Measurements from ENCODE around the gene ZFHX2. TPM values are rescaled to one million over a fixed set of nuclear protein-coding genes. Genes with fewer than 3 reads are reported as not detected.

The ZFHX2 gene
- total RNA-seq, 2 experiments from 2014 or later: 1.2 to 1.4 TPM

GRCh38 chr14:23522643-23523198 is 28.8 kb downstream of the ZFHX2 start:
- H3K9me3 Mint-ChIP-seq: no peaks in the 10 kb centered on the region
- no peak for DNase-seq
- H3K4me3 Mint-ChIP-seq: no peak overlapping the region
- H3K27ac Mint-ChIP-seq: no peak overlapping the region
- CTCF ChIA-PET: no interaction called here
- intact Hi-C loops (cut with micrococcal nuclease): no loop called here
- no peaks in the 10 kb centered on the region for H3K27me3 Mint-ChIP-seq
- POLR2A ChIA-PET: no interaction called here
- no peaks in the 10 kb centered on the region for H3K4me1 Mint-ChIP-seq (ENCODE audit: low read depth)
- no peaks in the 10 kb centered on the region for H3K36me3 Mint-ChIP-seq

GRCh38 chr14:23521785-23522640 is 29.6 kb downstream of the ZFHX2 start:
- Mint-ChIP-seq H3K36me3 (no peaks in the 10 kb centered on the region), H3K4me1 (ENCODE audit: low read depth) (no peaks in the 10 kb centered on the region), H3K27me3 (no peaks in the 10 kb centered on the region), H3K9me3 (no peaks in the 10 kb centered on the region), H3K27ac (no peak overlapping the region), H3K4me3 (no peak overlapping the region)
- intact Hi-C loops (cut with micrococcal nuclease): no loop called here
- POLR2A ChIA-PET: no interaction called here
- no peak for DNase-seq
- CTCF ChIA-PET: interaction anchor here (0.9 kb wide), 1 partner anchor 17 kb away, joined by 3 read pairs; no protein-coding TSS in a partner anchor

GRCh38 chr14:23520899-23521533 is 30.5 kb downstream of the ZFHX2 start:
- ChIA-PET POLR2A (no interaction called here), CTCF (interaction anchor here (0.9 kb wide), 1 partner anchor 18 kb away, joined by 3 read pairs; no protein-coding TSS in a partner anchor)
- Mint-ChIP-seq H3K36me3 (no peaks in the 10 kb centered on the region), H3K4me3 (no peak overlapping the region), H3K9me3 (no peaks in the 10 kb centered on the region), H3K27ac (no peak overlapping the region), H3K27me3 (no peaks in the 10 kb centered on the region), H3K4me1 (ENCODE audit: low read depth) (no peaks in the 10 kb centered on the region)
- intact Hi-C loops (cut with micrococcal nuclease): no loop called here
- no peak for DNase-seq

GRCh38 chr14:23518709-23519108 is 32.9 kb downstream of the ZFHX2 start:
- Mint-ChIP-seq H3K27me3 (no peaks in the 10 kb centered on the region), H3K4me1 (ENCODE audit: low read depth) (no peaks in the 10 kb centered on the region), H3K27ac (no peak overlapping the region), H3K9me3 (no peaks in the 10 kb centered on the region), H3K36me3 (no peaks in the 10 kb centered on the region), H3K4me3 (no peak overlapping the region)
- ChIA-PET CTCF (no interaction called here), POLR2A (no interaction called here)
- DNase-seq: no peak
- intact Hi-C loops (cut with micrococcal nuclease): no loop called here

- POLR2A ChIA-PET: no interaction called here
- Mint-ChIP-seq H3K27me3 (no peaks in the 10 kb centered on the region), H3K4me3 (no peak overlapping the region), H3K4me1 (ENCODE audit: low read depth) (no peaks in the 10 kb centered on the region), H3K36me3 (no peaks in the 10 kb centered on the region), H3K9me3 (no peaks in the 10 kb centered on the region), H3K27ac (no peak overlapping the region)
- intact Hi-C loops (cut with micrococcal nuclease): no loop called here
- no peak for DNase-seq
- CTCF ChIA-PET: no interaction called here
These were observed 33.8 kb downstream of the ZFHX2 start for GRCh38 chr14:23517650-23518326.

DNA sequence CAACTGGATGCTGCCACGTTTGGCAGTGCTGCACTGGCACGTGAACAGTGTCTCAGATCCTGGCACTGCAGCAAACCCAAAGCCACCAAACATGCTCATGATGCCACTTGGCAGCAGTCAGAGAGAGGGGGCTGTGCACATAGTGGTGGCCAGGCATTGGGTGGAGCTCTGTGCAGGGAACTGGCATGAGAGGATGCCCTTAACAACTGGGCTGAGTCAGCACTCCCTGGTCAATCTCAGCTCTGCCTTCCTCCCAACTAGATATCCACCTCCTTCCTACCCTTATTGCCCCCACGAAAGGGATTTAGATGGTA is 37.0 kb downstream of the ZFHX2 start:
- ChIA-PET CTCF (no interaction called here), POLR2A (no interaction called here)
- intact Hi-C loops (cut with micrococcal nuclease): no loop called here
- no peak for DNase-seq
- H3K4me1 Mint-ChIP-seq (ENCODE audit: low read depth): peaks cover 3% of the 10 kb centered on the region
- H3K4me3 Mint-ChIP-seq: no peak overlapping the region
- no peaks in the 10 kb centered on the region for H3K36me3 Mint-ChIP-seq
- H3K27ac Mint-ChIP-seq: no peak overlapping the region
- no peaks in the 10 kb centered on the region for H3K27me3 Mint-ChIP-seq
- no peaks in the 10 kb centered on the region for H3K9me3 Mint-ChIP-seq

GRCh38 chr14:23513818-23514643 is 37.5 kb downstream of the ZFHX2 start:
- Mint-ChIP-seq H3K9me3 (no peaks in the 10 kb centered on the region), H3K4me3 (no peak overlapping the region), H3K4me1 (ENCODE audit: low read depth) (peaks cover 3% of the 10 kb centered on the region), H3K27ac (no peak overlapping the region), H3K36me3 (no peaks in the 10 kb centered on the region), H3K27me3 (no peaks in the 10 kb centered on the region)
- DNase-seq: no peak
- intact Hi-C loops (cut with micrococcal nuclease): no loop called here
- CTCF ChIA-PET: no interaction called here
- POLR2A ChIA-PET: no interaction called here

- intact Hi-C loops (cut with micrococcal nuclease): no loop called here
- H3K27ac Mint-ChIP-seq: no peak overlapping the region
- no peak overlapping the region for H3K4me3 Mint-ChIP-seq
- DNase-seq: no peak
- H3K27me3 Mint-ChIP-seq: no peaks in the 10 kb centered on the region
- peaks cover 3% of the 10 kb centered on the region for H3K4me1 Mint-ChIP-seq (ENCODE audit: low read depth)
- no peaks in the 10 kb centered on the region for H3K36me3 Mint-ChIP-seq
- no peaks in the 10 kb centered on the region for H3K9me3 Mint-ChIP-seq
- ChIA-PET POLR2A (no interaction called here), CTCF (no interaction called here)
These were observed 38.4 kb downstream of the ZFHX2 start for GRCh38 chr14:23513005-23513817.

GRCh38 chr14:23512156-23512555 is 39.4 kb downstream of the ZFHX2 start:
- CTCF ChIA-PET: interaction anchor here (0.9 to 1.2 kb wide), 2 partner anchors 28 to 49 kb away, joined by 3 read pairs; no protein-coding TSS in a partner anchor

GRCh38 chr14:23494223-23494622 is 57.3 kb downstream of the ZFHX2 start:
- no peak for DNase-seq
- POLR2A ChIA-PET: no interaction called here
- H3K27ac Mint-ChIP-seq: no peak overlapping the region
- H3K4me3 Mint-ChIP-seq: no peak overlapping the region
- H3K27me3 Mint-ChIP-seq: no peaks in the 10 kb centered on the region
- intact Hi-C loops (cut with micrococcal nuclease): no loop called here
- no peaks in the 10 kb centered on the region for H3K9me3 Mint-ChIP-seq
- H3K36me3 Mint-ChIP-seq: no peaks in the 10 kb centered on the region
- CTCF ChIA-PET: interaction anchor here (1.1 to 1.4 kb wide), 3 partner anchors 44 to 114 kb away, joined by 3 to 7 read pairs (median 3); no protein-coding TSS in a partner anchor
- no peaks in the 10 kb centered on the region for H3K4me1 Mint-ChIP-seq (ENCODE audit: low read depth)

More at GRCh38 chr14:23512156-23512555, 39.4 kb downstream of the ZFHX2 start:
- Mint-ChIP-seq H3K27ac (no peak overlapping the region), H3K4me3 (peak overlapping the region; percentile 53), H3K36me3 (no peaks in the 10 kb centered on the region), H3K27me3 (no peaks in the 10 kb centered on the region), H3K4me1 (ENCODE audit: low read depth) (peaks cover 3% of the 10 kb centered on the region), H3K9me3 (no peaks in the 10 kb centered on the region)
- DNase-seq: peak; percentile 13
- POLR2A ChIA-PET: no interaction called here
- intact Hi-C loops (cut with micrococcal nuclease): no loop called here

DNA sequence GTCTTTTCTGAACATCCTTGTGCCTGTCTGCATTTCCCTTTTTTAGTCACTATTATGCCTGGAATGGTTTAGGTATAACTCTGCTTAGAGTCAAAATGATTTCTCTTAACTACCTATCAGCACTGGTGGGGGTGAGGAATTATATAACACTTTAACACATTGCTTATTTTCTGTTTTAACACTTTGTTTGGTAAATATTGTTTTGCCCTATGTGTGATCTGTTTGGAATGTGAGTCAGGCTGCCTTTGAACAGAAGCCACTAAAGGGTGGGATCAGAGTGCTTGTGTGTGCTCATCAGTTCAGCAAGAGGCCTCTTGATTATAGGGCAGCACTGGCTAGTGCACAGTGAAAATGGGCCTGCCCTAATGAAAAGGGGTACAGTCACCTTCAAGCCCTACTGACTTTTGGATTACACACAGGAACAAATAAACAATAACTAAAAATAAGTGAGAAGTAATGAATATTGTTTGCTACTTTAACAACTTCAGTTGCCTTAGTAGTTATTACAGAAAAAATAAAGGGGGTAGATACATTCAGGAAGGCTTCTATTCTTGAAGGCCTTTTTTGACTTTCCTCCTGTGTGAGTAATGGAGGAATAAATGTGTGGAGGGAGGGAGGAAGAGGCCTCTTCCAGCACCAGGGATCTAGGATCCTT is 58.8 kb downstream of the ZFHX2 start:
- H3K4me3 Mint-ChIP-seq: no peak overlapping the region
- no peak for DNase-seq
- peaks cover 3% of the 10 kb centered on the region for H3K36me3 Mint-ChIP-seq
- POLR2A ChIA-PET: no interaction called here
- no peaks in the 10 kb centered on the region for H3K9me3 Mint-ChIP-seq
- H3K4me1 Mint-ChIP-seq (ENCODE audit: low read depth): no peaks in the 10 kb centered on the region
- CTCF ChIA-PET: interaction anchor here (1.4 kb wide), 1 partner anchor 46 kb away, joined by 7 read pairs; no protein-coding TSS in a partner anchor
- intact Hi-C loops (cut with micrococcal nuclease): no loop called here
- no peaks in the 10 kb centered on the region for H3K27me3 Mint-ChIP-seq
- no peak overlapping the region for H3K27ac Mint-ChIP-seq
